Smooth muscle cell (in vitro differentiated cells): ENCODE measurements around the gene PNMA6F. TPM values are rescaled to one million over a fixed set of nuclear protein-coding genes. Genes with fewer than 3 reads are reported as not detected.

ENCODE experiments used
- DNase-seq: peaks from one replicate; lab custom pipeline; 2025; ENCODE audit not compliant: unreplicated experiment; lab: John Stamatoyannopoulos, UW
- H2AFZ ChIP-seq: fragments of 200-600 bp; sonication (generic); 2 replicates; pipeline ENCODE4 v1.6.0; 2016; ENCODE audit warnings: antibody characterized with exemption, low read depth, mild to moderate bottlenecking
- H3F3A ChIP-seq: fragments of 200-600 bp; sonication (generic); 2 replicates; pipeline ENCODE4 v1.6.0; 2017; ENCODE audit warnings: antibody characterized with exemption, low read depth
- H3K27ac ChIP-seq: fragments of 200-600 bp; sonication (generic); 2 replicates; pipeline ENCODE4 v1.5.1; 2016; ENCODE audit warnings: low read depth, mild to moderate bottlenecking
- H3K27me3 ChIP-seq: fragments of 200-600 bp; sonication (generic); 2 replicates; pipeline ENCODE4 v1.6.1; 2016; ENCODE audit warnings: low read depth, mild to moderate bottlenecking
- H3K36me3 ChIP-seq: fragments of 200-600 bp; sonication (generic); 2 replicates; pipeline ENCODE4 v1.5.1; 2016; ENCODE audit warnings: low read depth
- H3K4me1 ChIP-seq: fragments of 200-600 bp; sonication (generic); 2 replicates; pipeline ENCODE4 v1.5.1; 2016; ENCODE audit warnings: low read depth
- H3K4me2 ChIP-seq: fragments of 200-600 bp; sonication (generic); 2 replicates; pipeline ENCODE4 v1.6.0; 2016; ENCODE audit warnings: mild to moderate bottlenecking
- H3K4me3 ChIP-seq: fragments of 200-600 bp; sonication (generic); 2 replicates; pipeline ENCODE4 v1.5.1; 2016; ENCODE audit warnings: mild to moderate bottlenecking
- H3K79me2 ChIP-seq: fragments of 200-600 bp; sonication (generic); 2 replicates; pipeline ENCODE4 v1.6.0; 2016; ENCODE audit warnings: low read depth, mild to moderate bottlenecking
- H3K9ac ChIP-seq: fragments of 200-600 bp; sonication (generic); 2 replicates; pipeline ENCODE4 v1.6.0; 2016; ENCODE audit warnings: low read depth
- H3K9me3 ChIP-seq: fragments of 200-600 bp; sonication (generic); replicated peaks from 2 replicates; pipeline ENCODE4 v1.5.1; 2016; ENCODE audit warnings: low read depth
- H4K20me1 ChIP-seq: fragments of 200-600 bp; sonication (generic); 2 replicates; pipeline ENCODE4 v1.6.0; 2016; ENCODE audit warnings: low read depth
- WGBS: methylation state at CpG from one replicate; pipeline ENCODE4 v1.1.7; 2016; ENCODE audit warnings: low lambda C conversion rate; 5-methylcytosine and 5-hydroxymethylcytosine counted together
- polyA plus RNA-seq: library from polyadenylated mRNA; unstranded; fragments of >200 nt; fragmentation: Nextera tagmentation; extraction: Ambion mirVana; gene quantifications from 2 replicates; pipeline ENCODE4 v1.2.1, GENCODE V29; 2016
- total RNA-seq: library from RNA; depleted of rRNA; stranded (reverse); fragments of >200 nt; gene quantifications from 2 replicates; pipeline ENCODE4 v1.2.3, GENCODE V29; 2014
- TF ChIP-seq, protein P1 (sequence below): fragments of 200-600 bp; sonication (generic); IDR thresholded peaks from 2 replicates; pipeline ENCODE4 v1.5.1; 2017; ENCODE audit warnings: borderline replicate concordance, mild to moderate bottlenecking, antibody characterized with exemption; ENCODE audit not compliant: insufficient read depth, poor library complexity, severe bottlenecking

PNMA6F gene
- total and polyA plus RNA-seq, 2 experiments from 2014 or later, result not detected

DNA sequence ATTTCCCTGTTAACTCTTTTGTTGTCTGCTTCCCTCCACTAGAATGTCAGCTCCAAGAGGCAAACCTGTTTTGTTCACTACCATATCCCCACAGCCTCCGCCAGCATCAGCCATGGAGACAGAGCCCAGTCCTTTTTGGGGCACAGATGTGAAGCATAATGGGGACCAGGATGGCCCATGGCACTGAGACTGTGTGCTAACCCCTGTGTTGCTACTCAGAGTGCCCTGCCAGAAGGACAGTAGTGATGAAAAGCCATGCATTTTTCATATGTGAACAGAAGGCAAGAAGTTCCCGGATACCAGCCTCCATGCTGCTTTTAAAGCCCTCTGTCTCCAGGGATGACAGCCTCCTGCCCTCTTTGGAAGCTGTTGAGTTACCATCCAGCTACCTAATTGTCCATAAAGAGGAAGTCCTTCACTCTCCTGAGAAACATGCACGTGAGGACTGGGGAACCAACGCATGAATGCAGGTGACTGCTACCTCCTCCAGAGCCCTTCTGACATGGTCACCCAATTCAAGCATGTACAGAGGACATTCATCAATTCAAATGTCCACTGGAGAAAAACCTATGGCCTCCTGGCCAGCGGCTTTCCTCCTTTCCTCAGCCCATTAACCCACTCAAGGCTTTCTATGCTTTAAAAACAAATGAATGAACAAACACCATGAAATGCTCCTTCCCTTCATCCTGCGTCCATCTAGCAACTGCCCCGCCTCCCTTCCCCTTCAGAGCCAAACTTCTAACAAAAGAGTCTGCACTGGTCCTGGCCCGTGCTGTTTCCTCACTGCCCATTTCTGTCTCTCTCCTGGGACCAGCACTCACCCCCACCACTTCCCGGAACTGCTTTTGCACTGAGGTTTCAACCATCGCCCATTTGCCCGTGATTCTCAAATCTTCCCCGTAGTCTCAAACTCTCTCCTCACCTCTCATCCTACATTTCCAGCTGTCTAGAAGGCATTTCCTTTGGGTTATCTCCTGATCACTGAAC, 18.0 kb downstream of the PNMA6F start:
- Histone ChIP-seq H3K4me1 (no peaks in the 10 kb centered on the region), H2AFZ (no peak overlapping the region), H3K27ac (no peak overlapping the region), H3K4me2 (no peak overlapping the region), H3K79me2 (no peaks in the 10 kb centered on the region), H3F3A (no peaks in the 10 kb centered on the region), H3K27me3 (peaks cover 6% of the 10 kb centered on the region), H3K9me3 (peaks cover 6% of the 10 kb centered on the region), H3K9ac (no peak overlapping the region), H3K36me3 (no peaks in the 10 kb centered on the region), H4K20me1 (no peaks in the 10 kb centered on the region), H3K4me3 (no peak overlapping the region)
- WGBS, result 70% methylated on average over 12 of the region's 12 CpGs
- no peak for DNase-seq
- TF ChIP-seq, protein P1, sequence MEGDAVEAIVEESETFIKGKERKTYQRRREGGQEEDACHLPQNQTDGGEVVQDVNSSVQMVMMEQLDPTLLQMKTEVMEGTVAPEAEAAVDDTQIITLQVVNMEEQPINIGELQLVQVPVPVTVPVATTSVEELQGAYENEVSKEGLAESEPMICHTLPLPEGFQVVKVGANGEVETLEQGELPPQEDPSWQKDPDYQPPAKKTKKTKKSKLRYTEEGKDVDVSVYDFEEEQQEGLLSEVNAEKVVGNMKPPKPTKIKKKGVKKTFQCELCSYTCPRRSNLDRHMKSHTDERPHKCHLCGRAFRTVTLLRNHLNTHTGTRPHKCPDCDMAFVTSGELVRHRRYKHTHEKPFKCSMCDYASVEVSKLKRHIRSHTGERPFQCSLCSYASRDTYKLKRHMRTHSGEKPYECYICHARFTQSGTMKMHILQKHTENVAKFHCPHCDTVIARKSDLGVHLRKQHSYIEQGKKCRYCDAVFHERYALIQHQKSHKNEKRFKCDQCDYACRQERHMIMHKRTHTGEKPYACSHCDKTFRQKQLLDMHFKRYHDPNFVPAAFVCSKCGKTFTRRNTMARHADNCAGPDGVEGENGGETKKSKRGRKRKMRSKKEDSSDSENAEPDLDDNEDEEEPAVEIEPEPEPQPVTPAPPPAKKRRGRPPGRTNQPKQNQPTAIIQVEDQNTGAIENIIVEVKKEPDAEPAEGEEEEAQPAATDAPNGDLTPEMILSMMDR, result no peak

- TF ChIP-seq, protein P1, result no peak
- DNase-seq, result no peak
These were observed 18.8 kb downstream of the PNMA6F start for GRCh38 chrX:153302796-153303195.

DNA sequence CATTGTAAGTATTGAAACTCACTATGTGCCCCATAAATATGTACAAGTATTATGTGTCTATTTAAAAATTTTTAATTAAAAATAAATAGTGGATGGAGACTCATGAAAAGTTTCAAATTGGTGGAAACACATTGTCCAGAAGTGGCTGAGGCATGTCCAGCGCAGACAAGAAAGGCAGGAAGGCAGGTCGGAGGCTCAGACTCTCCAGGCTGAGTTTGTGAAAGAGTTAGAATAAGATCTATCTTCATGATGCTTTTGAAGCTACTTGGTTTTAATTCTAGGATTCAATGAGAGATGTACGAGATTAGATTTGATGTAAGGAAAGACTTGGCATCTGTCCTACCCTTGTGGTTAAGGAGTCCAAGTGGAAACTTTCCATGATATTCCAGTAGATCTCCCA, 19.8 kb downstream of the PNMA6F start:
- no peaks in the 10 kb centered on the region for H3F3A ChIP-seq
- no peak overlapping the region for H3K27ac ChIP-seq
- H3K9me3 ChIP-seq, result peaks cover 6% of the 10 kb centered on the region
- H3K27me3 ChIP-seq, result peaks cover 6% of the 10 kb centered on the region
- H3K4me1 ChIP-seq, result no peaks in the 10 kb centered on the region
- TF ChIP-seq, protein P1, result no peak
- no peaks in the 10 kb centered on the region for H3K79me2 ChIP-seq
- H4K20me1 ChIP-seq, result no peaks in the 10 kb centered on the region
- H3K9ac ChIP-seq, result no peak overlapping the region
- H2AFZ ChIP-seq, result no peak overlapping the region
- H3K36me3 ChIP-seq, result no peaks in the 10 kb centered on the region
- DNase-seq, result no peak
- no peak overlapping the region for H3K4me2 ChIP-seq
- 76% methylated on average over 3 of the region's 3 CpGs for WGBS
- H3K4me3 ChIP-seq, result no peak overlapping the region

More at GRCh38 chrX:153302796-153303195, 18.8 kb downstream of the PNMA6F start:
- Histone ChIP-seq H3K4me1 (no peaks in the 10 kb centered on the region), H3K36me3 (no peaks in the 10 kb centered on the region), H2AFZ (no peak overlapping the region), H3K9me3 (peaks cover 6% of the 10 kb centered on the region), H3K27ac (no peak overlapping the region), H3F3A (no peaks in the 10 kb centered on the region), H3K27me3 (peaks cover 6% of the 10 kb centered on the region), H3K9ac (no peak overlapping the region), H4K20me1 (no peaks in the 10 kb centered on the region), H3K79me2 (no peaks in the 10 kb centered on the region), H3K4me2 (no peak overlapping the region), H3K4me3 (no peak overlapping the region)
- WGBS, result 65% methylated on average over 4 of the region's 4 CpGs
